Amniotic stem cell (primary cell): ENCODE data around the gene ACKR3.

ENCODE experiments used
- DNase-seq: peaks from one replicate; lab custom pipeline; 2025; lab: John Stamatoyannopoulos, UW

ACKR3 gene

GRCh38 chr2:236549165-236549564 is 20.5 kb upstream of the ACKR3 start:
- no peak for DNase-seq

GRCh38 chr2:236550290-236550689 is 19.3 kb upstream of the ACKR3 start:
- DNase-seq = no peak

- no peak for DNase-seq
These were observed 18.7 kb upstream of the ACKR3 start for GRCh38 chr2:236550701-236551465.

- no peak for DNase-seq
These were observed 18.0 kb upstream of the ACKR3 start for GRCh38 chr2:236551471-236552211.

GRCh38 chr2:236552212-236552542 is 17.4 kb upstream of the ACKR3 start:
- DNase-seq = no peak

GRCh38 chr2:236552581-236553363 is 16.9 kb upstream of the ACKR3 start:
- no peak for DNase-seq

GRCh38 chr2:236553522-236553921 is 16.1 kb upstream of the ACKR3 start:
- no peak for DNase-seq

- DNase-seq = no peak
These were observed 14.9 kb upstream of the ACKR3 start for GRCh38 chr2:236554629-236555282.

- no peak for DNase-seq
These were observed 14.1 kb upstream of the ACKR3 start for GRCh38 chr2:236555481-236555880.

- no peak for DNase-seq
These were observed 12.2 kb upstream of the ACKR3 start for GRCh38 chr2:236557306-236558030.

- no peak for DNase-seq
These were observed 11.6 kb upstream of the ACKR3 start for GRCh38 chr2:236558036-236558435.

- no peak for DNase-seq
These were observed 10.3 kb upstream of the ACKR3 start for GRCh38 chr2:236558993-236559978.

- DNase-seq = no peak
These were observed 7.8 kb upstream of the ACKR3 start for GRCh38 chr2:236561874-236562273.

GRCh38 chr2:236562434-236562833 is 7.2 kb upstream of the ACKR3 start:
- DNase-seq = no peak

- no peak for DNase-seq
These were observed 5.7 kb upstream of the ACKR3 start for GRCh38 chr2:236563953-236564352.

GRCh38 chr2:236565212-236565611 is 4.4 kb upstream of the ACKR3 start:
- DNase-seq = no peak

GRCh38 chr2:236565879-236566402 is 3.7 kb upstream of the ACKR3 start:
- DNase-seq = no peak

- no peak for DNase-seq
These were observed 3.0 kb upstream of the ACKR3 start for GRCh38 chr2:236566596-236566995.

- no peak for DNase-seq
These were observed 1.3 kb upstream of the ACKR3 start for GRCh38 chr2:236568068-236568921.
